HEK293 (cell line): ENCODE data around the gene CRELD1.

Experiments used
- AEBP2 ChIP-seq: fragments of 450-650 bp; formaldehyde crosslinking; IDR thresholded peaks from 2 replicates; pipeline ENCODE4 v1.5.1; 2016; ENCODE audit warnings: missing biosample characterization, missing genetic modification characterization, borderline replicate concordance
- CTCF ChIP-seq: fragments of 450-650 bp; formaldehyde crosslinking; IDR thresholded peaks from 2 replicates; pipeline ENCODE4 v1.5.1; 2016; ENCODE audit warnings: missing biosample characterization, missing genetic modification characterization
- GLI2 ChIP-seq: fragments of 450-650 bp; formaldehyde crosslinking; IDR thresholded peaks from 2 replicates; pipeline ENCODE4; 2017; ENCODE audit warnings: missing biosample characterization, missing genetic modification characterization, low read depth, borderline replicate concordance
- GLIS2 ChIP-seq: fragments of 450-650 bp; formaldehyde crosslinking; IDR thresholded peaks from 2 replicates; pipeline ENCODE4 v1.5.1; 2016; ENCODE audit warnings: missing biosample characterization, missing genetic modification characterization
- KLF10 ChIP-seq: fragments of 450-650 bp; IDR thresholded peaks from 2 replicates; pipeline ENCODE4 v1.5.1; 2018; ENCODE audit warnings: missing biosample characterization, mild to moderate bottlenecking, missing genetic modification characterization
- MYNN ChIP-seq: fragments of 450-650 bp; formaldehyde crosslinking; IDR thresholded peaks from 2 replicates; pipeline ENCODE4 v1.5.1; 2016; ENCODE audit warnings: missing biosample characterization, missing genetic modification characterization, borderline replicate concordance
- OVOL3 ChIP-seq: fragments of 450-650 bp; formaldehyde crosslinking; IDR thresholded peaks from 2 replicates; pipeline ENCODE4 v1.5.1; 2016; ENCODE audit warnings: missing biosample characterization, missing genetic modification characterization
- PATZ1 ChIP-seq: fragments of 450-650 bp; formaldehyde crosslinking; IDR thresholded peaks from 2 replicates; pipeline ENCODE4 v1.5.1; 2016; ENCODE audit warnings: missing biosample characterization, missing genetic modification characterization
- REPIN1 ChIP-seq: fragments of 450-650 bp; formaldehyde crosslinking; IDR thresholded peaks from 2 replicates; pipeline ENCODE4 v1.5.1; 2017; ENCODE audit warnings: missing biosample characterization, missing genetic modification characterization, low read depth
- SP3 ChIP-seq: fragments of 450-650 bp; formaldehyde crosslinking; IDR thresholded peaks from 2 replicates; pipeline ENCODE4 v1.5.1; 2016; ENCODE audit warnings: missing biosample characterization, missing genetic modification characterization
- YY1 ChIP-seq: fragments of 450-650 bp; formaldehyde crosslinking; IDR thresholded peaks from 2 replicates; pipeline ENCODE4 v1.5.1; 2018; ENCODE audit warnings: missing biosample characterization, missing genetic modification characterization
- ZBTB11 ChIP-seq: fragments of 450-650 bp; formaldehyde crosslinking; conservative IDR thresholded peaks from 2 replicates; pipeline ENCODE4 v1.5.1; 2016; ENCODE audit warnings: low read depth, missing biosample characterization, missing genetic modification characterization
- ZBTB17 ChIP-seq: fragments of 450-650 bp; formaldehyde crosslinking; IDR thresholded peaks from 2 replicates; pipeline ENCODE4 v1.5.1; 2016; ENCODE audit warnings: missing biosample characterization, missing genetic modification characterization
- ZBTB49 ChIP-seq: fragments of 450-650 bp; formaldehyde crosslinking; IDR thresholded peaks from 2 replicates; pipeline ENCODE4 v1.5.1; 2016; ENCODE audit warnings: missing biosample characterization, missing genetic modification characterization, low read depth
- ZFP69B ChIP-seq: fragments of 450-650 bp; formaldehyde crosslinking; IDR thresholded peaks from 2 replicates; pipeline ENCODE4 v1.5.1; 2016; ENCODE audit warnings: missing biosample characterization, missing genetic modification characterization
- ZNF10 ChIP-seq: fragments of 450-650 bp; formaldehyde crosslinking; IDR thresholded peaks from 2 replicates; pipeline ENCODE4 v1.5.1; 2017; ENCODE audit warnings: missing biosample characterization, missing genetic modification characterization
- ZNF112 ChIP-seq: fragments of 450-650 bp; formaldehyde crosslinking; IDR thresholded peaks from 2 replicates; pipeline ENCODE4 v1.5.0; 2017; ENCODE audit warnings: missing biosample characterization, missing genetic modification characterization
- ZNF121 ChIP-seq: fragments of 450-650 bp; formaldehyde crosslinking; IDR thresholded peaks from 2 replicates; pipeline ENCODE4 v1.5.1; 2016; ENCODE audit warnings: missing biosample characterization, missing genetic modification characterization
- ZNF155 ChIP-seq: fragments of 450-650 bp; formaldehyde crosslinking; IDR thresholded peaks from 2 replicates; pipeline ENCODE4 v1.5.1; 2016; ENCODE audit warnings: missing biosample characterization, missing genetic modification characterization
- ZNF169 ChIP-seq: fragments of 450-650 bp; formaldehyde crosslinking; IDR thresholded peaks from 2 replicates; pipeline ENCODE4 v1.5.1; 2016; ENCODE audit warnings: missing biosample characterization, missing genetic modification characterization
- ZNF223 ChIP-seq: fragments of 450-650 bp; formaldehyde crosslinking; IDR thresholded peaks from 2 replicates; pipeline ENCODE4 v1.5.1; 2016; ENCODE audit warnings: missing biosample characterization, missing genetic modification characterization
- ZNF366 ChIP-seq: fragments of 450-650 bp; formaldehyde crosslinking; conservative IDR thresholded peaks from 2 replicates; pipeline ENCODE4 v1.5.1; 2016; ENCODE audit warnings: missing biosample characterization, missing genetic modification characterization
- ZNF501 ChIP-seq: fragments of 450-650 bp; formaldehyde crosslinking; IDR thresholded peaks from 2 replicates; pipeline ENCODE4 v1.5.1; 2016; ENCODE audit warnings: missing biosample characterization, missing genetic modification characterization
- ZNF510 ChIP-seq: fragments of 450-650 bp; formaldehyde crosslinking; IDR thresholded peaks from 2 replicates; pipeline ENCODE4 v1.5.1; 2018; ENCODE audit warnings: mild to moderate bottlenecking, missing genetic modification characterization, missing biosample characterization; ENCODE audit not compliant: insufficient replicate concordance
- ZNF600 ChIP-seq: fragments of 450-650 bp; formaldehyde crosslinking; IDR thresholded peaks from 2 replicates; pipeline ENCODE4 v1.5.1; 2016; ENCODE audit warnings: missing biosample characterization, missing genetic modification characterization
- ZNF621 ChIP-seq: fragments of 450-650 bp; formaldehyde crosslinking; IDR thresholded peaks from 2 replicates; pipeline ENCODE4 v1.5.1; 2017; ENCODE audit warnings: missing biosample characterization, missing genetic modification characterization
- ZNF623 ChIP-seq: fragments of 450-650 bp; formaldehyde crosslinking; IDR thresholded peaks from 2 replicates; pipeline ENCODE4 v1.5.1; 2016; ENCODE audit warnings: missing biosample characterization, missing genetic modification characterization
- ZNF707 ChIP-seq: fragments of 450-650 bp; formaldehyde crosslinking; IDR thresholded peaks from 2 replicates; pipeline ENCODE4 v1.5.1; 2016; ENCODE audit warnings: missing biosample characterization, missing genetic modification characterization
- ZSCAN16 ChIP-seq: fragments of 450-650 bp; formaldehyde crosslinking; IDR thresholded peaks from 2 replicates; pipeline ENCODE4 v1.5.1; 2016; ENCODE audit warnings: missing biosample characterization, missing genetic modification characterization

The CRELD1 gene

GRCh38 chr3:9932843-9933560 lies 632 bp upstream of the CRELD1 start (continued):
- TF ChIP-seq ZNF501 (tag by site-specific recombination) = peak; percentile 94
- no peak for TF ChIP-seq ZNF707 (tag by site-specific recombination)
- peak; percentile 97 for TF ChIP-seq CTCF (tag by site-specific recombination)
- 0 out of 2 replicates have a peak, but pooled peaks have one; percentile 39 for TF ChIP-seq ZNF169
- peak; percentile 80 for TF ChIP-seq ZNF600 (tag by site-specific recombination)
- TF ChIP-seq PATZ1 (tag by site-specific recombination) = peak; percentile 89
- no peak for TF ChIP-seq ZNF623 (tag by site-specific recombination)
- peak; percentile 47; the same call in 1 of the 2 replicates for TF ChIP-seq YY1 (tag by site-specific recombination)
- TF ChIP-seq ZNF366 (tag by site-specific recombination) = no peak
- no peak for TF ChIP-seq ZNF10 (tag by site-specific recombination)
- TF ChIP-seq KLF10 (tag by site-specific recombination) = no peak; the same call in 1 of the 2 replicates
- no peak for TF ChIP-seq ZNF223
- TF ChIP-seq SP3 (tag by site-specific recombination) = no peak
- TF ChIP-seq MYNN = 0 out of 2 replicates have a peak, but pooled peaks have one; percentile 25
- TF ChIP-seq ZFP69B (tag by site-specific recombination) = no peak
- TF ChIP-seq REPIN1 (tag by site-specific recombination) = peak; percentile 92; the same call in 1 of the 2 replicates
- no peak for TF ChIP-seq ZNF510 (tag by site-specific recombination)
- no peak; the same call in 1 of the 2 replicates for TF ChIP-seq GLIS2
- peak; percentile 95 for TF ChIP-seq ZBTB17 (tag by site-specific recombination)
- peak; percentile 68 for TF ChIP-seq ZBTB11
- peak; percentile 17; the same call in 1 of the 2 replicates for TF ChIP-seq ZSCAN16 (tag by site-specific recombination)
- 0 out of 2 replicates have a peak, but pooled peaks have one; percentile 24 for TF ChIP-seq OVOL3 (tag by site-specific recombination)
- TF ChIP-seq GLI2 (tag by site-specific recombination) = no peak
- no peak for TF ChIP-seq ZNF155 (tag by site-specific recombination)
- no peak for TF ChIP-seq AEBP2 (tag by site-specific recombination)
- no peak for TF ChIP-seq ZBTB49 (tag by site-specific recombination)
- TF ChIP-seq ZNF112 (tag by site-specific recombination) = no peak
- peak; percentile 86 for TF ChIP-seq ZNF121 (tag by site-specific recombination)
- TF ChIP-seq ZNF621 = no peak
